Subcutaneous adipose tissue (tissue), 4 donors: ENCODE results near the gene CASP7. TPM values are rescaled to one million over a fixed set of nuclear protein-coding genes. Genes with fewer than 3 reads are reported as not detected.

Experiments used
- CTCF ChIP-seq: fragments of 450-650 bp; IDR thresholded peaks from one replicate; pipeline ENCODE4 v1.5.1; 2016; ENCODE audit warnings: low read depth, mild to moderate bottlenecking, control low read depth, antibody characterized with exemption, moderate library complexity
- total RNA-seq, 4 donors: library from RNA; depleted of rRNA; stranded (reverse); fragments of >200 nt; gene quantifications; one replicate each; pipeline ENCODE4 v1.1.0, GENCODE V29; 2016

Gene CASP7
- total RNA-seq, 4 donors from 2014 or later, result 18.5 to 27.4 (median 20.7) TPM

GRCh38 chr10:113712755-113713639, 33.3 kb downstream of the CASP7 start:
- no peak for TF ChIP-seq CTCF

DNA sequence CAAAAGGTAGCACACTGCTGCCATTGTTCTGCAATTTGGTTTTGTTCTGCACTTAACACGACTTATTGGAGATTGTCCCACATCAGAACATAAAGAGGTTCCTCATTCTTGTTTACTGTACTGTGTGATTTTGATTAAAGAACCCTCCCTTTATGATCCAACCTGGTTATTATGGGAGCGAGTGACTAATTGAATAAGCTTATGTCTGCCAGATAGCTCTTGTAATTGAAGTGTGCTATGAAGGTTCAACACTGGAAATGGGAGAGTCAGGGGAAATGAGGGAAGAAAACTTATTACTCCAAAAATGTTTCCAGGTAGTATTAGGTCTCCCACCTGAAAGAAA, 33.9 kb downstream of the CASP7 start:
- TF ChIP-seq CTCF, result no peak

DNA sequence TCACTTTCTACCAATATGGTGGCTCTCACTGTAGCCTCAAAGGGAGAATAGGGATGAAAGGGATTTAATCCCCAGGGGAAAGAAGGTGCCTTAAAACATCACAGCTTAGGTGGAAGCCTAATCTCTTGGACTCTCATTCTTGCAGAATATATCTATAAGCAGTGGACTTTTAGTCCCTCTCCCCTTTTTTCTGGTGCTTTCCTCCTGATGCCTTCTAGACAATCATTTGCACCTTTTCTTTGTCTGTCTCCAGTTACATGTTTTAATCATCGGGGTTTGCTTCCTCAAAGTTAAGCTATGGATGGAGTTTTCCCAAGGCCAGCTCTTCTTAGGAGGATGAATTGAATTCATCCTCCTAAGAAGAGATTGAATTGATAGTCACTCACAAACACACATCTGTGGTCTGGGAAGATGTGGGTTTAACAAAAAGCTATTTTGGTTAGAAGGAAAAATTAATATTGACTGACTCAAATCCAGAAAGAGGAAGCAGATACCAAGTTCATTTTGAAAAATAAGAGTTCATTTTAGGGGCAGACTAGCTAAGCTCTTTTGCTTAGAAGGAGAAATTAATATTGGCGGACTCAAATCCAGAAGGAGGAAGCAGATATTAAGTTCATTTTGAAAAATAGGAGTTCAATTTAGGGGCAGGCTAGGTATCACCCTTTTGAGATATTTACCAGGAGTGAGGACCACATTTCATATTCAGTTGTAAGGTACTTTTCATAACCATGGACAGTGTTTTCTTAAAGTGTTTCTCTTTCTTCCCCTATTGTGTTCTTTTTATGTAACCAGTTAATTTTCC, 36.6 kb downstream of the CASP7 start:
- no peak for TF ChIP-seq CTCF

- no peak for TF ChIP-seq CTCF
These were observed 39.5 kb downstream of the CASP7 start for GRCh38 chr10:113718969-113719822.

DNA sequence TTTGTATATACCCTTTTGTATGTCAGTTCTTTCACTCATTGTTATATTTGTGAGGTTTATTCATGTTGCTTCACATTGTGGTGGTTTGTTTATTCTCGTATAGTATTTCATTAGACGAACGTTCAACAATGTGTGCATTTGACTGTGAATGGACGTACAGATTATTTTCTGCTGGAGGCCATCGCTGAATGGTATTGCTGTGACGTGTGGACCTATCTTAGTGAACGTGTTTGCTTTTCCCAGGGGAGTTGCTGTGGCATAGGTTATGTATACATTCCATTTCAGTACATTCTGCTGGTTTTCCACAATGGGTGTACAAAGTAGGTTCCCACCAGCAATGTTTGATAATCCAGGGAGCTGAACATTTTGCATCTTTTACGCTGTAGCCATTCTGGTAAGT, 40.7 kb downstream of the CASP7 start:
- no peak for TF ChIP-seq CTCF

- no peak for TF ChIP-seq CTCF
These were observed 52.6 kb downstream of the CASP7 start for GRCh38 chr10:113732160-113732881.
